Neural progenitor cell (in vitro differentiated cells): Measurements from ENCODE around the gene SPEN.

Source experiments
- CTCF ChIP-seq: fragments of 200-600 bp; sonication (generic); IDR thresholded peaks from 2 replicates; pipeline ENCODE4 v1.5.1; 2017; ENCODE audit warnings: antibody characterized with exemption, mild to moderate bottlenecking
- EZH2 ChIP-seq: fragments of 200-600 bp; sonication (generic); IDR thresholded peaks from 2 replicates; pipeline ENCODE4 v1.6.1; 2017; ENCODE audit warnings: antibody characterized with exemption, mild to moderate bottlenecking, moderate library complexity
- EZH2phosphoT487 ChIP-seq: fragments of 200-600 bp; sonication (generic); IDR thresholded peaks from 2 replicates; pipeline ENCODE4 v1.6.1; 2017; ENCODE audit warnings: antibody characterized with exemption

GRCh38 chr1:15837931-15838330 lies 9.6 kb upstream of the SPEN start:
- no peak for TF ChIP-seq CTCF
- TF ChIP-seq EZH2phosphoT487, result no peak
- TF ChIP-seq EZH2, result no peak
